HG02852 (cell line): ENCODE measurements around the gene GABRG3.

ENCODE experiments used
- ATAC-seq: cut with Tn5 transposase; IDR thresholded peaks from one replicate; pipeline ENCODE4 v1.9.1; 2021; ENCODE audit warnings: mild to moderate bottlenecking, moderate library complexity; ENCODE audit not compliant: unreplicated experiment

GABRG3 gene

DNA sequence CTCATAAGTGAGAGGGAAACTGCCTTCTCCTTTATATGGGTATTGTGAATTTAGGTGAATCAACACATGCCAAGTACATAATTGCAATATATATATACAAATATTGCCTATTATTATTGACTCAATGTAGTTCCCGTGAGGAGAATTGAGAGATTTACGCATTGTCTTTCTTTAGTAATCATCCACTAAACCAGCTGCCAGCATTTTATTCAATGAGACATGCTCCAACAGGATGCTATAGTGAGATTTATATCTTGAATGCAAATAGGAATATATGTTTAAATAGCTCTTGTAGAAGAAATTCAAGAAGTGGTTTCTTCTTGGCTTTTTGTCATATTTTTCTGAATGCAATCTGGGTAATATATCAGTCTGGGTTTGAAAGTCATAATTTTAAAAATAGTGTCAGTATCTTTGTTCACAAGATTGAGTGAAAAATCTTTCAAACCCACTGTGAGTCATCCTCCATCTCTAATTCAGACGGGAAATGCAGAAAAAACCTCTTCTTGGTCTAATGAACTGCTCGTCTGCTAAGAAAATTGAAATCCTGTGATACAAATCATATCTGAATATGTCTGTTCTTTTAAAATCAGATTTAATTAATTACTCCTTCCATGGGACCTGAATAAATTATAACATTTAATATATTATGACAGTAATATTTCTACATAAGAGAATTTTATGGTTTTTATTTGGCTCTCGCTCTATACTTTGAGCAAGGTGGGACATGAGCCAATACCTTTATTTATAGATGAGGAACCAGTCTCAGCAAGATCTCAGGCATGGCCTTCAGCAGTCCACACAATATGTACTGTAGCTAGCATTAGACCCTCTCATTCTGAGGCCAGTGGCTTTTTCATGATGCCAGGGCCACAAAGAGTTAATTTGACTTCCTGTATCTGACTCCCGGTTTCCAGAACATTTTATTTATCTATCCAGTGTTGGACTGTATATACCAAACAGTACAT is 516.0 kb downstream of the GABRG3 start:
- ATAC-seq = no peak

DNA sequence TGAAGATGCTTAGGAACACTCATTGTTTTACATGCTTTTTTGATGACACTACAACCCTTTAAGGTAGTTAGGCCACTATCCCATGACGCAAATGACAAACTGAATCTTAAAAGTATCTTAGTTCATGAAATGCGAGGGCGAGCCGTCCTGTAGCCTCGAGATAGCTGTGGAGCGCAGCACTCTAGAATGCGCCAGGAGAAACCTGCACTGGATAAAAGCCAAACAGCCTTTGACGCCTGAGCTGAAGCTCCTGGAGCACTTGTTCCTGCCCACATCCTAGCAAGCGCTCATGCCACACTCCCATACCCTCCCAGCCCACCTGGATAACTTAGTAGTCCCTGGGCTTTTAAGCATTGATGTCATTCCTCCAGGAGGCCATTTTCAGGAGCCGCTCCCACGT is 516.9 kb downstream of the GABRG3 start:
- no peak for ATAC-seq

DNA sequence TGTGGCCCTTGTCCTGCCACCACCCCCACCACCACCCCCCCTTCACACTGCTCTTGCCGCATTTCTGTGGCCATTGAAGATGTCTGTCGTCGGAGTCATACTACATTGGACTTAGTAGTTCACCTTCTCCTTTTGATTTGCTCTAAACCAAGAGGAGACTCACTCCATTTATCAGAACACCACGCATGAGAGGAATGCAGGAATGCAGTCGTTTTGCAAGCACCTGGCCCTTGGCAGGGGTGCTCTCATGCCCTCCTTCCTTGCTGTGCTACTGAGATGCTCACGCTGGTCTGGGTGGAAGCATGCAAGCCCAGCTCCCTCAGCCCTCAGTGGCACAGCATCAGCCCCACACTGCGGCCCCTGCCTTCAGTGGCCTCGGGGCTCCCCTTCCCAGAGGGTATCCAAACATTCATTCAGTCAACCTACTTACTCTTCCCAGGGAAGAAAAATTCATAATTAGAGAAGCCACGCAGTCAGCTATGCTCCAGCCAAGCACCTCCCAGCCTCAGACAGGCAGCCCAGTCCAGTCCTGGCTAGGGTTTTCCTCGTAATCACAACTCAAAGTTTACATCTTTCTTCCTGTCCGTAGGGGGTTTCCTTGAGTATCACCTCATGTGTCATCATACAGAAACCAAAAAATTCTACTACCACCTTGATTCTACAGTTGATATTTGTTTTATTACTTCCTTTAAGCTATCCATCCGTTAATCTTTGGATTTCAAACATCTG is 520.0 kb downstream of the GABRG3 start:
- ATAC-seq = no peak

DNA sequence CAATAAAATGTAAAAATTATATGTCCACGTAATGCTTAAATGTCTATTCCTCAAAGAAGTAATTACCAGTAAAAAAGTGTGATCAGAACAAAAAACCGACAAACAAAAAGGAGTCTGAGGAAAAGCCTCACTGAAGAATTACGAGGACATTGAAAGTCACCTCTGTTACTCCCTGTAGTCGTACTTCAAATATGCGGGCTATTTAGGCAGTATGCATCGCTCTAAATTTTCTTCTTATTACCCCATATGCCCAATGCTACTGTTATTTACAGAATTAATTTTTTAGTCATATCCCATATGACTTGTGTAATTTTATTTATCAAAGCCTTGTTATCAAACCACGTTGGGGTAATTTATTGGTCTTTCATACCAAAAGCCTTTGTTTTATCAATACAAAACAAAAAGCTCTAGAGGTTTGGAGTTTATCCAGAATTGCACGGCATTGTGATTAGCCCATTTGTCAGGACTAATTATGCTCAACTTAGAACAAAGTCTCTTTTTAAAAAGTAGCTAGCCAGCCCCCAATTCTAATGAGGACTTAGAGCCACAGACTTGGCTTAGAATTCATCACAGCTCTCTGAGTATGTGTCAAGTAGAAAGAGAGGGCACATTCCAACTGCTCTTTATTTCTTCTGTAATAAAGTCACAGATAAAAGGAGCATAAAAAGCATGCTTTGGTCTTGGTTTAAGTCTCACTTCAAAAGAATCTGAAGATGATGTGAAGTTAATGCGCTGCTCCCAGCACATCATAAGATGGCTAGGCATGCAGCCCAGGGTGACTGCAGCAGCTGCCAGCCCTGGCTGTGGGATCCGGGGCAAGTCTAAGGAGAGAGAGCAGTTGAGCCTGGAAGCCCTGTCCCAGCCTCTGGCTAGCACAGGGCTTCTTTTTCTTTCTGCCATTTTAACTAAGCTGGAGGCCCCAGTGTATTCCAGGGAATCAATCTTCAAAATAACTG is 521.0 kb downstream of the GABRG3 start:
- no peak for ATAC-seq

DNA sequence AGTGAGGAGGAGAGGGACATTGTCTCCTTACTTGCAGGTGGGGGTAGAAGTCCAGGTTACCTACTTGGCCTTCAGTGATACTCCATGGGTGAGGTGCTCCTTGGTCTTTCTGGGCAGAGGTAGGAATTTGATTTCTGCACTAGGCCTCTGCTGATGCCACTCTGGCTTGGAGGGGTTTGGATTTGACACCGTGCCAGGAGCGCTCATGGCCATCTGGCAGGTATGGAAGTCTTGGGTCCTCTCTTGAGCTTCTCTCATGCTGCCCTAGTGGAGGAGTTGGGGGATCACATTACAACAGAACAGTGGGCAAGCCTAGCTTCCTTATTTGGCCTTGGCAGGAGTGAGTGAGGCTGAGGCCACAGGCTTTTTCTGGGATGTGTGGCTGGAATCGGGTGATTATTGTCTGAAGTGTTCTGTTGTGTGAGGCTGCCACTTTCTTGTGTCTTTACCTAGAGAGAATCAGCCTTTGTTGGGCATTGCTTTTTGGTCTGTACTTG is 525.0 kb downstream of the GABRG3 start:
- no peak for ATAC-seq

DNA sequence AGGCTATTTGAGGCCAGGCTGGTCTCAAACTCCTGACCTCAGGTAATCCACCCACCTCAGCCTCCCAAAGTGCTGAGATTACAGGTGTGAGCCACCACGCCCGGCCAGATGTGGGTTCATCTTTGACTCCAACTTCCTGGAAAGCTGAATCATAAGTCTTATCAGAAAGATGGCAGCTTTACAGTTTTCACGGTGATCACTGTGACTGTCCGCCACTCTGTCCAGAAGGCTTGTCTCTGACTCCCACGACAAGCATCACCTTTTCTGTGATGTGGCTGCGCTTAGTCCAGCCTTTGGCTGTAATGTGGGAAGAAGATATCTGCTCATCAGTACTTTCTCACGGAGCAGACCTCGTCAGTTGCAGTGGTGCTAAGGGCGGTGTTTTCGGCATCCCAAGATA is 527.7 kb downstream of the GABRG3 start:
- ATAC-seq = no peak

DNA sequence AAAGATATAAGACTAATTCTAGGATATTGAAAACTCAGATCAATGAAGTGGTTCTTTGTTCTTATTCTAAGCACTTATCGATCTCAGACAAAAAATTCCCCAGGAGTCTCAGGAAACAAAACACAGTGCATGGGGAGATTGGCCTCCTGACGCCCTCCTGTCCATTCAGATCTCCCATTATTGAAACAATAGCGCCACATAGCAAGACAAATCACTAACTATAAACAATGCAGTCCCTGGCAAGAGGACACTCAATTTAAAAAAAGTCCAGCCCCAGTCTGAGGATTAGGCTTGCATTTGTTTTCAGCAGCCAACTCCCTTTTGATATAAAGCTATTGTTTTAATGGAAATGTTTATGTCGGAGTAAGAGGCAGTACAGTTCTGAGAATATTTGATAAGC is 528.2 kb downstream of the GABRG3 start:
- no peak for ATAC-seq

DNA sequence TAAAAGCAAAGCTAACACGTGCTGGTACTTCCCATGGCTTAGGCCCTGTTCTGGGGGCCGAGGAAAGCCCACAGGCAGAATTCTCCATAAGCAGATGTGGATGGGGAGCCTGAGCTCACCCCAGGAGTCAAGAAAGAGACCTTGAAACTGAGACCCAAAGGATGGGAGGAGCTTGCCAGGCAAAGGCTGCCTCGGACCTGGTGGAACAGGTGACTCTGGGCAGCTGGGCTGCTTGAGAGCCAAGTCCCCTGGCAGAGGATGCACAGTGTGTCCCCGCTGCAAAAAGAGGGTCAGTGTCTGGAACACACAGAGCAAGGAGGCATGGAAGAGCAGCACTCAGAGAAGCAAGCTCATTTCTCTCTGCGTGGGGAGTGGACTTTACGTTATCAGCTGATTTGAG is 528.7 kb downstream of the GABRG3 start:
- ATAC-seq = no peak

DNA sequence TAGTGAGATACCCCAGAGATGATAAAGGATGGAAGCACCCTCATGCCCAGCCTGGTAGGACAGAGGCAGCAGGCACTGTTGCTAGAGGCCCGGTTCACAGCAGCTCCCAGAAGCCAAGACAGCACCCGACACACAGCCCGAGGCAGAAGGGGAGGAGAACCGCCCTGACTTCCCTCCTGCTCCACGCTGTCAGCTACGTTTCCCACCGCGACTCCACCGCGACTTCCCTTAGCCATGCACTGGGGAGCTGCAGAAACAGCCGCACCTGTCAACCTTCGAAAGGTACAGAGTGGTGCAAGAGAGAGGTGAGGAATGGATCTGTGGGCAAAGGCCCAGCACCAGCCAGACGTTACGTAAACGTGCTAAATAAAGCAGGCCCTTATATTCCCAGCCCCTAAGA is 529.2 kb downstream of the GABRG3 start:
- no peak for ATAC-seq

DNA sequence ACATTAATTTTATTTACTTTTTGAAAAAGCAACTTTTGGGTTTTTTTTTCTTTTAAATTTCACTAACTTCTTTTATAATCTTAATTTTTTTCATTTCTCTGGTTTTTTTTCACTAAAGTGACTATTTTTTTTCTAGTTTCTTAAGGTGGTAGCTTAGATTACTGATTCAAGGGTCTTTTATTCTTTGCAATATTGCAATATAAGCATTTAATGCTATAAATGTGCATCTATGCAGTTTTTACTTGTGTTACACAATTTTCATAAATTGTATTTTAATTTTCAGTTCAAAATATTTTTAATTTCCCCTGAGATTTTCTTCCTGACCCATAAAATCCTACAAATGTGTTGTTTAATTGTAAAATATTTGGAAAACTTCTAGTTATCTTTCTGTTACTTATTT is 535.8 kb downstream of the GABRG3 start:
- no peak for ATAC-seq

DNA sequence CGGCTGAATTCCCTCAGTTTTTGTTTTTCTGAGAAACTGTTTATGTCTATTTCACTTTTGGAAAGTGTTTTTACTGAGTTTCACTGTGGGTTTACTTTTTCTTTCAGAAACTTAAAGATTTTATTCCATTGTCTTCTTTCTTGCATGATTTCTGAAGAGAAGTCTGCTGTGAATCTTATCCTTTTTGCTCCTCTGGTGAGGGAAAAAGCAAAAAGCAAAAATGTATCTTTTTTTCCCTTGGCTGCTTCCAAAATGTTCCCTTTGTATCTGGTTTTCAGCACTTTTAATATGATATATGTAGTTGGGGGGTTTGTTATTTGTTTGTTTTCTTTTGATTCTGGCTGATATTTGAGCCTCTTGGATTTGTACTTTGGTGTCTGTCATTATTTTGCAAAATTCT is 538.0 kb downstream of the GABRG3 start:
- no peak for ATAC-seq

DNA sequence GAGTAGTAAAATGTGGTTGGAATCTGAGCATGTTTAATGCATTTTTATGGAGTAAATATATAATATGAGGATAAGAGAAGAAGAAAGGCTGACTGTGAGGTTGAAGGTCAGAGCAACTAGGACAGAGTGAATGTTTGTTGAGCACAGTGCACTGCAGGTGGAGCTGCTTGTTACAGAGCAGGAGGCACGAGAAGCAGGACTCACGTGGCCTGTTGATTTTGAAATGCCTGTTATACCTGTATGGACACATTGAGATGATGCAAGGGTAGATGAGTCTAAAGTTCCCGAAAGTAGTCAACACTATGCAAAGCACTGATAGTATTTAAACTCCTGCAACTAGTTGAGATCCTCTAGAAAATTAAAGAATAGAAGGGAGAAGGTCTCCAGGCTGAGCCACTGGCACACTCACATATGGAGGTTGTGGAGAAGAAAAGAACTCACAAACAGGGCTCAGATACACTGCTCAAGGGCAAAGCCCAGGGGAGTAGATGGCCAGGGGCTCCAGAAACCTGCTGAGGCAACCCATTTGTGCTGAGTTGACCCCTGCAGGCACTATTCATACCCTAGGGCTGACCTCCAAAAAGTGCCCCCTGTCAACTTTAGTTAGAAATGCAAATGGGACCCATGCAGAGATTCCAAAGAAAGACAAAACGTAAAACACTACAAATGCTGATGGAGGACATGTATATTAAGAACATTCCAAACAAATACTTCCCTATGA is 541.5 kb downstream of the GABRG3 start:
- ATAC-seq = no peak

DNA sequence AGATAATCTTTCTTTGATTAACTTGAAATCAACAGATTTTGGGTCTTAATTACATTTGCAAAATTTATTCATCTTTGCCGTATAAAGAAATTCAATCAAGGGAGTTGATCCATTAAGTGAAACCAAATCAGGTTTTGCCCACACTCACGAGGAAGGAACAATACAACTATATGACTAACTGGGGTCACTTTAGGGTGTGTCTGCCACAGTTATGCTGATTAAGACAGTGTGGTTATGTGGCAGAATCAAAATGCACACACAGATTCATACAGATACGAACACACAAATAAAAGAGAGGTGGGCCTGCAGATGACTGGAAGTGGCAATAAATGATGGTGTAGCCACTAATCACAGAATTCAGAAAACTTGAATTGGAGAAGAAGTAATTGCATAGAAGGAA is 543.5 kb downstream of the GABRG3 start:
- ATAC-seq = no peak

DNA sequence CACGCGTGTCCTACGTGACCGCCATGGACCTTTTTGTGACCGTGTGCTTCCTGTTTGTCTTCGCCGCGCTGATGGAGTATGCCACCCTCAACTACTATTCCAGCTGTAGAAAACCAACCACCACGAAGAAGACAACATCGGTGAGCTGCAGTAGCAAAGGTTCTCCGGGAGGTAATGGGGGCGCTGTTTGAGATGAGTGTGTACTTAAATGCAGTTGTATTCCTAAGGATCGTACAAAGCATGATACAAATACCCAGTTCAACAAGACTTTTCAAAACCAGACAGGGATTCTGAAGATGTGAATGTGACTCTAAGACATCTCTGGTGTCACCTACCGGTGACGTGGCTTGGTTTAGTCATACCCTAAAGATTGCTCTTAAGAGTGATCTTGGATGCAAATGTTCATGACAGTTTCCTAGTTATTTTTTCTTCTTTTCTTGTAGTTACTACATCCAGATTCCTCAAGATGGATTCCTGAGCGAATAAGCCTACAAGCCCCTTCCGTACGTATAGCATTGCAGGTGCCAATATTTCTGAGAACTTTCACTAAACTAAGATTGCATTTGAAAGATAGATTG is 556.6 kb downstream of the GABRG3 start:
- no peak for ATAC-seq

DNA sequence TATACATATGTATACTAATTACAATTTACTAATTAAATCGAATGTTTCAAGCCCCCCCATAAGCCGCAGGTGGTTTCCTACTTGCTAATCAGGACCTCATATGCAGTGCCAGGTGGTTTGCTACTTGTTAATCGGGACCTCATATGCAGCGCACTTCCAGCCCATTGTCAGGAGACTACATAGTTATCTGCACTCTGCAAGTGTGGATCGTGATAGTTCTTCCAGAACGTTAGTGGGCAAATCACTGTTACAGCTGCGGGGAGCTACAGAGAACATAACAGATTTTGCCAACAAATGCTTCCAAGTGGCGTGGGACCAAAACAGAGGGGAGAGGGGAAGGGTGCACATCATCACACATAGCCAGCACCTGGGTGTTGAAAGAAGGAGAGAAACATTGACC is 558.4 kb downstream of the GABRG3 start:
- no peak for ATAC-seq

DNA sequence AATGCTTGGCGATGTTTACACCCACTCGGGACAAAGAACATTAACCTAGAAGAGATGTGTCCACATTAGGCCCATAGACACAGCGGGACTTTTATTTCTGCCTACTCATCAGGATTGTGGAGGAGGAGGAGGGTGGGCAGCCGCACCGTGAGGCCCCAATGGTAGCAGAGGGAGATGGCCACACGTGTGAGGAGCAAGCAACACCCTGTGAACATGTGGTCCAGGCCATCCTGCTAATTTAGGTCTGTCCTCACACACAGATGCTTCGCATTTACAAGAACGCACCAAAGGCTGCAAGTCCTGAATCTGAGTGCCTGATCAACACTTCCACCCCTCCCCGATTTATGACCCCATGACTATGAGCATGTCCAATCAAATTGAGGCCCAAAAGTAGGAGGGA is 560.0 kb downstream of the GABRG3 start:
- no peak for ATAC-seq

DNA sequence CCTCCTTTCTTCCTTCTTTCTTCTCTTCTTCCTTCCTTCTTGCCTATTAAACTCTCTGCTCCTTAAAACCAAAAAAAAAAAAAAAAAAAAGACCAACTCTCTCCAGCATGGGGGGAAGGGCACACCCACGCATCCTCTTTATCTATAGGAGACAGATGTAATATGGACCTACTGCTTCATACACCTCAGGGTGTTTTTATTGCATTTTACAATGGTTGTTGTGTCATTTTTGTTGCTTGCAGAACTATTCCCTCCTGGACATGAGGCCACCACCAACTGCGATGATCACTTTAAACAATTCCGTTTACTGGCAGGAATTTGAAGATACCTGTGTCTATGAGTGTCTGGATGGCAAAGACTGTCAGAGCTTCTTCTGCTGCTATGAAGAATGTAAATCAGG is 561.4 kb downstream of the GABRG3 start:
- ATAC-seq = no peak

DNA sequence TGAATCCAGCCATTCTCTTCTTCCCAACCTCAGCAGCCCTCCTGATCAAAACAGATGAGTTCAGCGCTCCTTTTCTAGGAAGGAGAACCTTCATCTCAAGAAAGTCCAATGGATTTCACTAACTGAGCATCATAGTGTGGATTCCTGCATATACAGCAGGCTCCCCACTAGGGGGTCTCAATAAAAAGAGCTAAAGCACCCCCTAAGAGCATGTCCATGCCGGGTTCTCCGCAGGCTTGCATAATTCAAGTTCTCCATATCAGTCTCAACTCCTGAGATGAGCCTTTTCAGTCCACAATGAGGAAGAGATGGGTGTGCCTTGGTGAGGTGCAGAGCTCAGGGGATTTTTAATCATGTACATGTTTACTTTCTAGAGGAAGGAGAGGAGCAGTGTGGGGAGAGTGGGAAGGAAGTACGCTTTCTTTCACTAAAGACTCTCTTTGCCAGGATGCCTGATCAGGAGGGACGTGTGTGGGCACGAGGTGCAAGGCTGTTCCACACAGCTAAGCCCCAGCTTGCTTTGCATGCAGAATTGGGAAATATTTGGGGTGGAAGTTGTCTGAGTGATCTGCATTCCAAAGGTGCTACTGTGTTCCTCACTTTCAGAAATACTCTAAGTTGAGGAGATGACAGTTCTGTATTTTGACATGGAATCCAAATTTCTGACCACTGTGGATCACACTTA is 564.6 kb downstream of the GABRG3 start:
- no peak for ATAC-seq

DNA sequence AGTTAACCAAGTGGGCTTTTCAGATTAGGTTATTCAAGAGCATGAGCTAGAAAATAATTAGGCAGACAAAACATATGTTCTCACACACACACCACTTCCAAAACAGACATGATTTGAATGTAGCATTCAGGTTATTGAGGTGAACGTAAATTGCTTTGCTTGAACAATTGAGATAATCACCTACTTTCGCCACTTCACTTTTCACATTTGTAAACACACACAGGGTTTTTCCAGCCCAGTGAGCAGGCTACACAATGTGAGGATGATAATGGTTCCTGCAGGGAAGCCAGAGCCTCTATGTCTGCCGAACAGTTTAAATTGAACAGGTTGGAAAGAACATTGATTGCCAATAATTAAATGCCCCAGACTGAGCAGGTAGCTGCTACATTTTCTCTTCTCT is 567.3 kb downstream of the GABRG3 start:
- no peak for ATAC-seq
